Fibroblast of skin of right biceps (primary cell): ENCODE results near the gene CFAP45.

Experiments used
- DNase-seq: peaks from one replicate; pipeline ENCODE4 v3.0.0-alpha.2; 2013

CFAP45 gene

DNA sequence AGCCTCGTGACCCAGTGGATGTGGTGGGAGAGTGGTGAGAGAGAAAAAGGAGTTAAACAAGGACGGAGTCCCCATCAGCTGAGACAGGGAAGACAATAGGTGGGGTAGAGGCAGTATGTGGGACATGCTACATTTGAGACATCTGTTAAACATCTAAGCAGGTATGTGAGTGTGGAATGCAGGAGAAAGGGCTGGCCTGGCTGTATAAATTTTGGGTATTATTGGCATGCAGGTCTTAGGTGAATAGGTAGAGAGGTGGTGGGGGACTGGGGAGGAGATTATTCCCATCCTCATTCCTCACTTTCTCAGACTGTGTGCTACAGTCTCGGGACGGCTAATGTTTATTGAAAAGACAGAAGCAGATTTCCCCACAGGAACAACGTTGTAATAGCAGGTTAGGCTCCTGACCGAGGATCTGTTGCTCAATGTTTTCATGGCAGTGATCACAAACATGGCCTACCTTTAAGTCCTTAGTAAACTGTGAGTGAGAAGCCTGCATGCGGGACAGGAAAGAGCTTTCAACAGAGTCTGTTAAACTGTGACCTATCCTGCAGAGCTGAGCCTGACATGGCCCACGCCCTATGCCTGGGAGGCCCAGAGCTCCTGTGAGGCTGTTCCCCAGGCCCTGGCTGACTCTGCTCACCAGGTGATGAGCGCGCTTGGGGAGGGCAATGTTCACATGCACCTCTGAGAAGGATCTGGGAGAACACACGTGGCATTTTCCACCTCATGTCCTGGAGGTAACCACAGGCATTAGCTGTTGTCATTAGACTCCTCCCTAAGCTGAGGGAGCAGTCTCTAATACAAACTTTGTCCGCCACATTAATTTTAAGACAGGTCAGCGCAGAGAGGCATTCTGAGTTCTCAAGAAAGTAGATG lies 54.0 kb downstream of the CFAP45 start:
- no peak for DNase-seq

GRCh38 chr1:159843459-159843858 lies 56.5 kb downstream of the CFAP45 start:
- no peak for DNase-seq

DNA sequence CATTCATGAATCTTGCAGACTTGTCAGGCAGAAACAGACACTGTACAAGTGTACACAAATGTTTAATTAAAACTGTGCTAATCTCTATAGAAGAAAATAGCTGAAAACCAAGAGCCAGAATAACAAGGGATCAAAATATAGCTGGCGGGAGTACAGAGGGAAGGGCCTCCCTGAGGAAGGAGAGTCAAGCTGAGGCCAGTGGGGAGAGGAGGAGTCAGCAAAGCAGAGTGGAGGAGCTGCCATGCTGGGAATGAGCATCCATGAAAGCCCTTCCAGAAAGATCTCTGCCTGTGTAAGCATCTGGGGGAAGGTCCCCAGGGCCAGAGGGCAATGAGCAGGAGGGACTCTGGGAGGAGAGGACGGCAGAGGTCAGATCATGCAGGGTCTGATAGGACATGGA lies 58.2 kb downstream of the CFAP45 start:
- no peak for DNase-seq

DNA sequence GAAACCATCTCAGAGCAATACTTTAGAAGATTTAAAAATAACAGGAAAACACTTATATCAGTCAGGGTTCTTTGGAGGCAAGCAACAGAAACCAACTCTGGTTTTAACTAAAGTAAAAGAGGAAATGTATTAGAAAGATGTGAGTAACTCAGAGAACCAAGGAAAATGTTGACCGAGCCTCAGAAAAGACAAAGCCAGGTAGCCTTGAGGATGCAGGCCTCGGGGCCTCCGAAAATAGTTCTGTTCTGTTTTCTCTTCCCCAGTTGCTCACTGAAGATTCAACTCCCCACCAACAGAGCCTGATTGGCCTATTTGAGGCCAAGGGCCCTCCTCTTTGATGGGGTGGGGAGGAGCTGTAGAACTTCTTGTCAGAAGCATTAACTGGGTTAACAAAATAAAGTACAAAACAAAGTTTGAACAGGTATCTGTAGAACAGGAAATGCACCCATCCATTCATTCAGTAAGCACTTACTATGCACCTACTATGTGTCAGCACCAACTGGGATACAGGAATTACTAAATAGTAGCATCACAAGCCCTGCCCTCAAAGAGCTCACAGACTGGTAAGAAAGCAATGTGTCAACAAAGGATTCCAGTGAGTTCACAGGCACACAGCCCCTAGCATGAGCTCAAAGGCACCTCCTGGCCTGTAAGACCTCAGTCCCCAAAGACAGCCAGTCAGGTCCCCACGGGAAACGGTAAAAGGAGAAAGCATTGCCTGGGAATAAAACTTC lies 60.7 kb downstream of the CFAP45 start:
- no peak for DNase-seq

DNA sequence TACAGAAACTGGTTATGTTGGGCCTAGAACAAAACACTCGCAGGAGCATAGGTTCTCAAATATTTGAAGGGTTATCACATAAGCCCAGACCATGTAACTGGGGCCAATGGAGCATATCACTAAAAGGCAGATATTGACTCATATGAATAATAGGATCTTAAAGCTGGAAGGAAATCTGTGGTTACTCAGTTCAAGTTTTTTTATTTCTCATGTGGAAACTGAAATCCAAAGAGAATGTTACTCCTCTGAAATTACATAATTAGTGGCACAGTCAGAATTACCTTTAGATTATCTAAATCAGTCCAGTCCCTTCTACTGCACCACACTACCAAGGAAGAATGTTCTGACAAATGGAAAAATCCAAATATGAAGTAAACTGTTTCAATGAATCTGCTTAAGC lies 61.2 kb downstream of the CFAP45 start:
- DNase-seq: no peak

- DNase-seq: no peak
These were observed 64.0 kb downstream of the CFAP45 start for GRCh38 chr1:159835862-159836525.

- peak; percentile 54 for DNase-seq
These were observed 64.6 kb downstream of the CFAP45 start for GRCh38 chr1:159835356-159835755.

DNA sequence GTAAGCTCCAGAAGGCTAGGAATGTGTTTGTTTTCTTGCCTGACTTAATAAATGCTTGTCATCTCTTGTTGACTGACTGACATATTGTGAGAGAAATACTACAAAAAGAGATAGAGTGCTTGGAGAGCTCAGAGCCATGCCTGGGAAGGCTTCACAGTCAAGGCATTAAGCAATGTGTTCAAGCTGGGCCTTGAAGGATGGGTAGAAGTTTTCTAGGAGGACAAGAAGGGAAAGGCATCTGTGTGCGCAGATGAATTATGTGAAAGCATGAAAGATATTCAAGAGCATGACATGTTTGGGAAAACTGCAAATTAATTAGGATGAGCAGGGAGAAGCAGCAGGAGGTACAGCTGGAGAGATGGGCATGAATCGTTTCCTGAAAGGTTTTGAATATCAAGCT lies 67.7 kb downstream of the CFAP45 start:
- DNase-seq: no peak

- DNase-seq: no peak
These were observed 68.4 kb downstream of the CFAP45 start for GRCh38 chr1:159831412-159832141.

- DNase-seq: no peak
These were observed 69.2 kb downstream of the CFAP45 start for GRCh38 chr1:159830722-159831121.

- DNase-seq: peak; percentile 85
These were observed 70.0 kb downstream of the CFAP45 start for GRCh38 chr1:159829822-159830465.

DNA sequence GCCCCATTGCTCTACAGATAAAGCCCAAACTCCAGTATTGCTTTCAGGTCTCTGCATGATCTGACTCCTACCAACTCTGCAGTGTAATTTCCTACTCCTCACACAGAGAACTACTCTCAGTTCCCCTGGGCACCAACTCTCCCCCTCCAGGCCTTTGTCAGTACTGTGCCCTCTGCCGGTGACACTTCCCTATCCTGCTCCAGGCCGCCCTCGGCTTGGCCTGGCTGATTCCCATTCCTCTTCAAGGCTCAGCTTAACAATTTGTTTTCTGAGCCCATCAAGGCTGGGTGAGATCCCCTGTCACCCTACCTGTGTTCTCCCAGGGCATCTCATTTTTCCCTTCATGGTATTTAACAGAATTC lies 70.7 kb downstream of the CFAP45 start:
- no peak for DNase-seq

DNA sequence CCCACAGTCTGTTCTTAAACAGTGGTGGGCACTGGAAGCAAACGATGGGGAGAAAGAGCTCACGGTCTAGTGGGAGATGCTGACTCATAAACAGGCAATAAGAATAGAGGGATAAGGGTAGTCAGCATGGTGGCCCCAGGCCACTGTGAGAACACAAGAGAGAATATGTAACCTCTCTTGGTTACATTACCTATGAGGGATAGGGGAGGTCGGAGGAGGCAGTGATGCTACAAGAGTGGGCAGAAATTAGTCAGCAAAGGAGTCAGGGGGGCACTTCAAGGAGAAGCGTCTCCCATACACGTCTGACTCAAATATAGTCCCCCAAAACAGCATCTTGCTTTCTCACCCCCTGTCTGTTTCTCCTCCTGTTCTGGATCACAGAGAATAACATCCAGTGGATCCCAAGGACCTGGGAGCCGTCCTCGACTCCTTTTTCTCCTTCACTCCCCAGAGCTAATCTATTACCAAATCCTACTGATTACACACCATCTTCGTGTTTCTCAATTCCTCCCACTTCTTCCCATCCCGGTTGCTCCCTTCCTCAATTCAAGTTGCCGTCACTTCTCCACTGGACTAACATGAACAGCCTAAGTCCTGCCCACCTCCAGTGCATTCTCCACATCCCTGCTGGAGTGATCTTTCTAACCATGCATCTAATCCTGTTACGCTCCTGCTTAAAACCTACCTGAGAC lies 71.2 kb downstream of the CFAP45 start:
- no peak for DNase-seq

- no peak for DNase-seq
These were observed 71.8 kb downstream of the CFAP45 start for GRCh38 chr1:159828176-159828575.

- no peak for DNase-seq
These were observed 72.4 kb downstream of the CFAP45 start for GRCh38 chr1:159827549-159827948.

DNA sequence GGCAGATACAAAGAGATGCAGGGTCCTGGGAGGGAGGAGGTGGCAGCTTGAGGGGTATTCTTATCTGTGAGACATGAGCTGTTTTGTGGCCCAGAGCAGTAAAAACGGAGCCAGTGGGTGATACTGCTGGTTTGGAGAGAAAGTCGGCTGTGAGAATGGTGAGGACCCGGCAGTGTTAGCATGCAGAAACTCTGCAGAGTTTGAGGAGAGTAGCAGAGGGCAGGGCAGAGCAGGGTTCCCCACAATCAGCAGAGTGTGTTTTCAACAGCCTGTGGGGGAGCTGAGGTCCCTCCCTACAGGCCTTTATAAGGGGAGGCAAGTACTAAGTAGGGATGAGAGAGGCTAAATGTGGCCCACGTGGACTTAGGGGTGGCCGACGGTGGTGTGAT lies 72.9 kb downstream of the CFAP45 start:
- DNase-seq: no peak

GRCh38 chr1:159826441-159827101 lies 73.4 kb downstream of the CFAP45 start, which contains the start of gene SLAMF8:
Gene SLAMF8, plus strand, starts transcription at chr1:159826873. Its CDS starts 26 bp downstream, at chr1:159826899.
- peak; percentile 36 for DNase-seq

GRCh38 chr1:159825564-159825963 lies 74.4 kb downstream of the CFAP45 start:
- DNase-seq: no peak

DNA sequence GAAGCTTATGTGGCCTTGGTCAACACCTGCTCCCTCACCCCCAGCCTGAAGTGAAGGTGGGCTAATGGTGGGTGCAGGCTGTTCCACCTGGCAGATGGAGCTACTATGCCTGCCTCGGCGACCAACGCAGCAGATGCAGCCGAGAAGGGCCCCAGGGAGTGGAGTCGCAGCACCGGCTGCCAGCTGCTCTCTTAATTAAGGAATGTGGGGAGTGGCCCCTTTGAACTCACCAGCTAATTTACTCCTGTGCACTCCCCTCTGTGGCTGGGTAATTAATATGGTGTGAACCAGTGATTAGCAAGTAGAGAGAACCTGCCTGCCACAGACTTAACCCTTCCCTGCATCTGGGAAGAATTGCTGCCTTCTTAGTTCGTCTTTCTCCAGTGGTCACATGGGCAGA lies 76.6 kb downstream of the CFAP45 start:
- no peak for DNase-seq
